NCI-H1694 treated with DMSO at 0.1 percent for 48 hours (cell line): ENCODE measurements around the gene CACNA1C.

Experiments used
- DNase-seq: peaks from one replicate; lab custom pipeline; 2025; lab: John Stamatoyannopoulos, UW

Gene CACNA1C

DNA sequence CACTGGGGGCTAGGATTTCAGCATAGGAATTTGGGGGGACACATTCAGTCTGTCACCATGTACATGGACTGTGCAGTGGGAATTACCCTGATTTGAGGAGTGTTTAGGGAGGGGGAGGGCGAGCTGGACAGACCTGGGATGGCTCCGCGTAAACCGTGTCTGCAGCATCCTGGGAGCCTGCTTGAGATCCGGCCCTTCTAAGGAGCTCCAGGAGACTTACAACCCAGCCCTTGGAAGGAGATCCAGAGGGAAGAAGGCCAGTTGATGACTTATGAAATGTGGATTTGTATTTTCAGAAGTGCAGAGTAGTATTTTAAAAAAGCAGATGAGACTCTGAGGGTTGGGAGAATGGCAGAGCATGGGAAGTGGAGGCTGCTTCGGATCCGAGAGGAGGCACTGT is 153.2 kb downstream of the CACNA1C start:
- DNase-seq, result no peak

DNA sequence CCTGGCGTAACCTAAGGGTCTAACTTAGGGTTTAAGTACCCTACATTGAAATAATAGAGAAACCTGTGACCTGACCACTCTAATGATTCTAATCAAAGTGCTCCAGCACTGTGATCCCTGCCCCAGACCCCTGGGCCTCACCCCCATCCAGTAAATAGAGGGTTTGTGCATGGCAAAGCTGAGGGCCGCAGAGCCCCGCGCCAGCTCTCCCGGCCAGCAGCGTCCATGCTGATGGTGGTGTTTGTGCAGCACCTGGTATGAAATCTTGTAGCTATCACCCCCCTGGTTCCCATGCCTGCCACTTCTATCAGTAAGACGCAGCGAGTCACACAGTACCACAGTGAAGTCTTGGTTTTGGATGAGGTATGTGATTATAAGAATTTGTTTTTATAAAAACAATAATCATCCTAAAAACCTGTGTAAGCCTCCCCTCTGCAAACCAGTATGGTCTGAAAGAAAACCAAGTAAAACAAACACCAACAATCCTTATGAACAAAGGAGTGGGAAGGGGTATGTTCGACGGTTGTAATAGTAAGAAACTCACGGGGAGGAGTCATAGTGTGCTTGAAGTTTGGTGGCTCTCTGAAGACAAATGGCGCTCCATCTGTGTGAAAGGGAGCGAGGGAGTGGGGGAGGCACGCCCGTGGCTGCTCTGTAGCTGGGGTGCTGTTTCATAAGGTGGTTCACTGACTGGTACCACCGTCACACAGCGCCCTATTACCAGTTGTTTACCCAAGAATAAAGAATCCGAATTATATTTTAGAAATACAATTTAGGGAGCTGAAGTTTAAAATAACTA is 156.2 kb downstream of the CACNA1C start:
- no peak for DNase-seq

- DNase-seq, result no peak
These were observed 158.3 kb downstream of the CACNA1C start for GRCh38 chr12:2211119-2211518.

DNA sequence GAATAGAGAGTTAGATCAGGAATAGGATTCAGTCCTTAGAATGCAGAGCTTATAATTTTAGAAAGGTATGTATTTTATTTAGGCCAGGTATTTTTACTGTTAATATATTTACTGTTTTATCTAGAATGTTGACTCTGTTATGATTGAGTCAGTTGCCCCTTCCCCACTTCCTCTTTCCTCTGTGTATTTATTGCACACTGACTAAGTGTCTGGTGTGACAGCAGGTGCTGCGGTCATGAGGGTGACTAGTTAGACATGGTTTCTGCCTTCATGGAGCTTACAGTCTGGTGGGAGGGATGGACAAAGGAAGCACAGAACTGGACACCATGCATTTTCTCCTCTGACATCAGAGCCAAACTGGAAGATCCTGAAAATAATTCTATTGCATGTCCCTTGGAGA is 159.8 kb downstream of the CACNA1C start:
- DNase-seq, result no peak

- DNase-seq, result peak; percentile 32
These were observed 160.4 kb downstream of the CACNA1C start for GRCh38 chr12:2212971-2213869.

- no peak for DNase-seq
These were observed 161.6 kb downstream of the CACNA1C start for GRCh38 chr12:2214411-2214810.

DNA sequence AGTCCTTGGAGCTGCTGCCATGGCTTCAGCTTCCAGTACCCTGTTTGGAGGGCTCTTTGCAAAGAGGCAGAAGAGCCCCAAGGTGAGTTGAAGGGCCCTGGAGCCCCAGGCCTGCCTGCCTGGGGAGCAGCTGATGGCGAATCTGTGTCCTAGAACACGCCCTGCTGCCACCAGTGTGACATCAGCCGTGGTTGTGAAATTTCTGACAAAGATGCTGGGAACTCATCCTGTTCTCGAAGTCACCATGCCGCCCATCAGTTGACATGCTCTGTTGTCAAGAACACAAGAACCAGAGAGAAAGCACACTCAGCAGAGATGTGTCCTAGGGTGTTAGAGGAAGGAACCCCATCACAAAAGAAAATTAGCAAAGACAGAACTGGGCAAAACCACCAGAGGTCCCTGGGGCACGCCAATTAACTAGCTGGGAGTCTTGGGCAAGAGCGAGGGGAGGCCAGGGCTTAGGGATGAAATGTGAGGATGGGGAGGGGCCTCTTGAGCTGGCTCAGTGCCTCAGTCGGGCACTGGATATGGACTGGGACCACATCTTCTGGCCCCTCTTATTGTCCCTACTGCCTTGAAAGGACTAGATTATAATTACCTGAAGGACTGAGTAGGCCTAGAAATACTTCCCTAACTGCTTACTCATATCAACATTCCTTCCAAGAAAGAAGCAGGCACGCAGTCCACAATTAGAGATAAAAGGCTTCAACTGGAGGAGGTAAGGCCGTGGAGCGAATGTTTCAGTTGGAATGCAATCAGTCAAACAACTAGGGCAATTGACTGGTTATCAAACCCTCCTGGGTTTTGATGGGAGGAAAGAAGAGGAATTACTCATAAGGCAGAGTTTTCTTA is 163.1 kb downstream of the CACNA1C start:
- DNase-seq, result no peak

DNA sequence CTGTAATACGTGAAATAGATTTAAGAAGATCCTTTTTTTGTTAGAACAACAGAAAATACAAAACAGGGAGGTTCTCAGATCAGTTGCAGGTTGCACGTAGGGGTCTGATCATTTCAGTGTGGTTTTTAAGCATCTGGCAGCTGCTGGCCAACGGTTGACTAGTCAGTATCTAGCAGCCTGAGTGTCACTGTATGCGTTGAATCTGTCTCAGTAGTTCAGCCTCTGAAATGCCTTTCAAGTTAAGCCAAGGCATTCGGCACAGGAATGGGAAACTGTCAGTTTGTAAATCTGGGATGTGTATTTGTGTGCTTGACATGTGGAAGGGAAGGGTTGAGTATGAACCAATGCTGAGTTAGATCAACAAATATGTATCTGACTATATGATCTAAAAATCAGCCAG is 165.9 kb downstream of the CACNA1C start:
- DNase-seq, result no peak

DNA sequence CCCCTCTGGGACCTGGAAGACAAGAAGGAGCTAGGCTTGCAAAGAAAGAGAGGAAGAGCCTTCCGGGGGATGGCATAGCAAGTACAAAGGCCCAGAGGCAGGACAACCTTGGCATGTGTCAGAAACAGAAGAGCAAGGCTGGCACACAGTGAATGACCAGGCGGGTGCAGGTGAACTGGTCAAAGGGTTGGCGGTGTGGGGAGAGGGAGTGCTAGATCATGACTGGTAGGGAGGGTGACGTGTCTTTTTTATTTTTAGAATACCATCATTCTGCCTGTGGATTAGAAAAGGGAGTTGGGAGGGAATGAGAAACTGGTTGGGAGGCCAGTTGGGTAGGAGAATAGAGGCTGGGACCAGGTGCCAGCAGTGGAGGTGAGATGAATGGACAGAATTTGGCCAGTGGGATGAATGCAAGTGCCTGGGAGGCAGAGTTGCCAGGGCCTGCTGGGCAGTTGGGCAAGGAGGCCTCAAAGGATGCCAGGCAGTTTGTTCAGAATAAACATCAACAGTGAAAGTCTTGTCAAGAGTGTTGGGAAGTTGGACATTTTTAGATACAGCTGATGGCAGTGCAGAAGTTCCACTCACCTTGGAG is 168.3 kb downstream of the CACNA1C start:
- DNase-seq, result no peak

DNA sequence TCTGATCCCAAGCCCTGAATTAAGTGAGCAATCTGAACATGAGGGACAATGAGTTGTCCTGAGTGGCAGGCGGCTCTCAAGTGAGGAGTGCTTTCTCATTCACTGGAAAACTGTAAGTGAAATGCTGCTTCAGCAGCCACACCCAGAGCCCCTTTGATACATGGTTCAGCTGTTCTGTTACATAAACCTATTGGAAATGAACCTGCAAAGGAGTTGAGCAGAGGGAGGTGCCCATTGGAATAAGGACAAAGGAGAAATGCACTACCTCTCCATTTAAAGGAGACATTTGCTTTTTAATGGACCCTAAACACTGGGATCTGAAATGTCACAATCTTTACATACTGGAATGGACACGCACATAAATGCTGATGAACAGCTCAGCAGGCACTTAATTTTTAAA is 169.9 kb downstream of the CACNA1C start:
- no peak for DNase-seq

- DNase-seq, result no peak
These were observed 172.2 kb downstream of the CACNA1C start for GRCh38 chr12:2224961-2225360.

GRCh38 chr12:2225696-2226095 is 172.9 kb downstream of the CACNA1C start:
- no peak for DNase-seq

DNA sequence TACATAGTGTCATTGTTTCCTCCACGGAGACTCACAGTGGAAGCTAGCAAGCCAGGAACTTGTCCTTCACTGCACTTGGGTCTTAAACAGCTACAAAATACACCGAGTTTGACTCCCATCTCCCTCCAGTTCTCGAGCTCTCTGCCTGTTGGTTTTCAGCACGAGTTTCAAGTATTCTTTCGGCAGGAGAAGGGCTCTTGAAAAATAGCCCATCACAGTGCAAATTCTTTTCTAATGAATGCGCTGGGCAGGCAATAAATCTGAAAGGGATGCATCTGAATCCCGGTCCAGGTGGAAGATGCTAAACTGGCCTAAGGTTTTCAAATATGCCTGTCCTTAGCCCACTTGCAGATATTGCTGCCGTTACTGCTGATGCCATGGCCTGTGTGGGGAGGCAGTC is 173.9 kb downstream of the CACNA1C start:
- DNase-seq, result no peak

- no peak for DNase-seq
These were observed 174.6 kb downstream of the CACNA1C start for GRCh38 chr12:2227360-2227759.

DNA sequence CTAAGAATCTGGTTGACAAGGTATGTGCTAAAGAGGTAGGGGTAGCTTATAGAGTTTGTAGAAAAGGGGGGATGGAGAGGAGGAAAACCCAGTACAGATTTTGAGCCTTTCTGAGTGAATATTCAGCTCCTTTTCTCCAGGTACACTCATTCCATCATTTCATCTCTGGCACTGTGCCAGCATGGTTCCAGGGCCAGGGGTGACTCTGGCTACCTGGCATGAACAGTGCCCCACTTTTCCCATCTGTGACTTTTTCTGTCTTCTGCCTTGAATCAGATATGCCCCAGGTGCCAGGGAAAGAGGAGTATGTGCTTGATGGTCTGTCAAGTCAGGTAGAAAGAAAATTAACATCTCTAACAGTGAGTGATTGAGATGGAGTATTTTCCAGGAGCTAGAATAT is 175.7 kb downstream of the CACNA1C start:
- DNase-seq, result no peak

- no peak for DNase-seq
These were observed 177.1 kb downstream of the CACNA1C start for GRCh38 chr12:2229661-2230539.

DNA sequence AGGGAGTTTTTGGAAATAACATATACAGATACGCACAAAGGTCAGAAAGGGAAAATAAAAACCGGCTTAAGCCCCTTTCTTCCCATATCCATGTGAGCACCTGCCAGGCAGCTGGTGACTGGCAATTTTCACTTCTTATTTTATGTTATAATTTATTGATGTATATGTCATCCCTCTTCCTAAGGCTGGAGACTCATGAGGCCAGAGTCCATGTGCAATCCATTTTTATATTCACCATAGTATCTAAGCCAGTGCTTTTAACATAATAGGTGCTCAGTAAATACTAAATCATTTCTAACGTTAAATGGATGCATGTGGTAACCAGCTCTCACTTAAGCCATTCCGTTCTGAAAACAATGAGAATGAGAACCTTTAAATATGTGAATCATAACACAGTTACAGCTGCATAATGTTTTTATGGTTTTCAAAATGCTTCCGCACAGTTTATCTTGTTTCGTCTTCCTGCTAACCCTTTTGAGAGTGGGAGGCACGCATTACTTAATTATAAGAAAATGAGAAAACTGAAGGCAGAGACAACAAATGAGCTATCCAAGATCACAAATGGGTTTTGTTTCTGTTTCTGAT is 178.3 kb downstream of the CACNA1C start:
- no peak for DNase-seq

GRCh38 chr12:2231956-2232355 is 179.2 kb downstream of the CACNA1C start:
- DNase-seq, result no peak

- no peak for DNase-seq
These were observed 180.2 kb downstream of the CACNA1C start for GRCh38 chr12:2233034-2233433.

DNA sequence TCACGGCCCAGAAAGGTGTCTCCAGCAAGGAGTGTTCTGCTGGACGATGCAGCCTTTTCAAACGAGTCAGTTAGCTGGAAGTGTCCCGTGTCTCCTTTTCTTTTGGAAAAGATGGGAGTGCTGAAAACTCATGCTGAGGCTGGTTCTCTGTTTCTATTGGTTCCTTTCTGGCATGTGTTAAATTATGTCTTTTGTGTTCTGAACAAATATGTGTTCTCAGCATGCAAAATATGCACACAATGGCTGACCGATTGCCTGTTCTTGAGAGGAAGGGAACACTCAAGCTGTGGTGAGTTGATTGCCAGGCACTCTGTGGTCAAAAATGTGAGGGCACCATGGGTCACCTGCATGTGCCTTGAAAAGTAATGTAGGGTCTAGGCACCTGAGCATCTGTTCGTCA is 181.3 kb downstream of the CACNA1C start:
- no peak for DNase-seq
